NOMO-1 (cell line): ENCODE results near the gene ITIH2.
"Not testable (repeated sequence)": the region's sequence is repeated elsewhere in the genome, so short reads cannot be mapped to it uniquely, and the experiment has no call there.

Experiments
- DNase-seq, 2 experiments: peaks; one replicate each; lab custom pipeline; 2025; ENCODE audit not compliant: unreplicated experiment in 2 of 2; lab: John Stamatoyannopoulos, UW

Gene ITIH2

GRCh38 chr10:7738536-7739407, 35.7 kb downstream of the ITIH2 start:
- no peak for DNase-seq

- DNase-seq = no peak
Observed at GRCh38 chr10:7744307-7744706, 41.2 kb downstream of the ITIH2 start.

- not testable (repeated sequence) for DNase-seq
Observed at GRCh38 chr10:7748637-7749036, 45.5 kb downstream of the ITIH2 start.

GRCh38 chr10:7750222-7750621, 47.1 kb downstream of the ITIH2 start:
- no peak for DNase-seq

DNA sequence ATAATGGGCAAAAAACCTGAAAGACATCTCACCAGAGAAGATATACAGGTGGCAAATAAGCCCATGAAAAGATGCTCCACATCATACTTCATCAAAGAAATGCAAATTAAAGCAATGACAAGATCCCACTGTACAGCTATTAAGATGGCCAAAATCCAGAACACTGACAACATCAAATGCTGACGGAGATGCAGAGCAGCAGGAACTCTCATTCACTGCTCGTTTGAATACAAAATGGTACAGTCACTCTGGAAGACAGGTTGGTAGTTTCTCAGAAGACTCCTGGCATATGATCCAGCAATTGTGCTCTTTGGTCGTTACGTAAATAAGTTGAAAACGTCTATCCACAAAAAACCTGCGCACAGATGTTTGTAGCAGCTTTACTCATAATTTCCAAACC, 49.1 kb downstream of the ITIH2 start:
- DNase-seq = no peak

GRCh38 chr10:7755103-7755502, 52.0 kb downstream of the ITIH2 start:
- DNase-seq = no peak

GRCh38 chr10:7756360-7756992, 53.4 kb downstream of the ITIH2 start:
- no peak for DNase-seq

DNA sequence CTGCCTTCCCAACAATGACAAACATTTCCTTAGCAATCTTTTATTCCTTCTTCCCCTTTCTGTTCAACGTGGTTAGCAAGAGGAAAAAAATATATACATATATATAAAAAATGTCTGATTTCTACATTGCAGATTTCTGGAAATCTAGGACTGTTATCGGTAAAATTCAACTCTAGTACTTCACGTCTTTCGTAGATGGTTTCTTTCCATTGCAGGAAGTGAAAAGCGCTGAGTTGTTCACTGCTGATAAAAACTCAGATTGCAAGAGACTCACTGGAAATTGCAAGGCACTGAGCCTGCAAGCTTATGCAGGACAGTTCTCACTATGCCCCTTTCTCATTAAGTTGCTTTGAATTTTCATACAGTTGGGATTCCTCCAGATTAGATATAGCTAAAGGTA, 60.8 kb downstream of the ITIH2 start:
- peak in 1 of 2 experiments; percentile 52 for DNase-seq

DNA sequence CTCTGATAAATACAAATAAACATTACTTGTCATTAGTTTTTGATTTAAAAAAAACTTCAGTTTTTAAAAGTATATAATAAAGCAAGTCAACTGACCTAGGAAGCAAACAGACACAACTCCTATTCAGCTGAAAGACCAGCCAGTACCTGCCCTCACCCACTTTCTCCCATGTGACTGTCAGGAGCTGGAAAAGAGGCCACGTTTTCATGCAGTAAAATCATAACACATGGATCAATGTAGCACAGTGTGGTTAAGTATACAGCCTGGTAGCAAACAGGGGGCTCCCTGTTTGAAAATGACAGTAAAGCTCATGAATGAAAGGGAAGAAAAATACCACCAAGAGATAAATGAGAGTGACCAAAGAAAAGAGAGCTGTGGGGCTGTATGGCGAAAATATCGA, 63.1 kb downstream of the ITIH2 start:
- DNase-seq = no peak

GRCh38 chr10:7767209-7767608, 64.1 kb downstream of the ITIH2 start:
- no peak for DNase-seq

- DNase-seq = no peak
Observed at GRCh38 chr10:7768417-7768816, 65.3 kb downstream of the ITIH2 start.

- no peak for DNase-seq
Observed at GRCh38 chr10:7773845-7774801, 71.0 kb downstream of the ITIH2 start.

DNA sequence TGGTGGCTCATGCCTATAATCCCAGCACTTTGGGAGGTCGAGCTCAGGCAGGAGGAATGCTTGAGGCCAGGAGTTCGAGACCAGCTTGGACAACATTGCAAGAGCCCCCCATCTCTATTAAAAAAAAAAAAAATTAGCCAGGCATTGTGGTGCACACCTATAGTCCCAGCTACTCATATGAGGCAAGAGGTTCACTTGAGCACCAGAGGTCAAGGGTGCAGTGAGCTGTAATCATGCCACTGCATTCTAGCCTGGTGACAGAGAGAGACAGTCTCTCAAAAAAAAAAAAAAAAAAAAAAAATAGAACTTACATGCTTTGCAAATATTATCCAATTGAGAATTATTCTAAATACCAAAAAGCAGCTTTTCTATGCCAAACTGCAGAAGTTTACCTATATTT, 73.7 kb downstream of the ITIH2 start:
- DNase-seq = no peak

DNA sequence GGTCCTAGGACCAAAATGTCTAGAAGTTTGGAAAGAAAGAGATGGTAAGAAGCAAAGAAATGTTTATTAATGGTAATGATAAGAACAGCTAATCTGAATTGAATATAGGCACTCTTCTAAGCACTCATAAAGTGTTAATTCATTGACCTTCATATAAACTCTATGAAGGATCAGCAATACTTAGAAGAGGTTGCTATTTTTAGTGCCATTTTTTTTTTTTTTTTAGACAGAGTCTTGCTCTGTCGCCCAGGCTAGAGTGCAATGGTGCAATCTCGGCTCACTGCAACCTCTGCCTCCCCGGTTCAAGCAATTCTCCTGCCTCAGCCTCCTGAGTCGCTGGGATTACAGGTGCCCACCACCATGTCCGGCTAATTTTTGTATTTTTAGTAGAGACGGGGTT, 79.1 kb downstream of the ITIH2 start:
- DNase-seq = not testable (repeated sequence)

- peak in 1 of 2 experiments; percentile 36 for DNase-seq
Observed at GRCh38 chr10:7786430-7786829, 83.3 kb downstream of the ITIH2 start.

DNA sequence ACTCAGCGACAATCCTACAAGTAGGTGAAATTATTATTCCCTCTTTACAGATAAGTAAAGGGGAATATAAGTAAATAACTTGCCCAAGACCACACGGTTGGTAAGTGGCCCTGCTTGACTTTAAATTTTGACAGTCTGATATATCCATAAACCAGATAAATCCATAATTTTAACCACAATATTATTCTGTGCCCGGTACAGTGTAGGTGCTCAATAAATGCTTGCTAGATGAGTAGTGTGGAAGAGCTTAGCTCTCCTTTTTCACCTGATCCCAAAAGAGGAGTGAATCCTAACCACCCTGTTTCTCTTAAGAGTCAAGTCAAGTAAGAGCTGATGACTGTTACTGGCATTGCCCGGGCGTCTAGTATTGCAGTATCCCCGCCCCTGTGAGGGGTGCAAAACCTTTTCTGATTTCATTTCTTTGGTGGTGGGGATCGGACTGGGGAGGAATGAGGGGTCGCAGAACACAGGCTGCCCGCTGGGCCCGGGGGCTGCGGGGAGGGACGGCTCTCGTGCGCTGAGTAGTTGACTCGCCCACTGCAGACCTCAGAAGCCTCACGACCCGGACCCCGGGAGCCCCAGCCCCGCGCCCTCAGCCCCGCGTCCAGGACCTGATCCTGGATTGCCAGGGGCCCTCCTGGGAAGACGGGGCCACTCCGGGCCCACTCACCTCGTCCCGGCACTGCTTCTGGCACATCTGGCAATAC, 84.2 kb downstream of the ITIH2 start:
- no peak for DNase-seq

DNA sequence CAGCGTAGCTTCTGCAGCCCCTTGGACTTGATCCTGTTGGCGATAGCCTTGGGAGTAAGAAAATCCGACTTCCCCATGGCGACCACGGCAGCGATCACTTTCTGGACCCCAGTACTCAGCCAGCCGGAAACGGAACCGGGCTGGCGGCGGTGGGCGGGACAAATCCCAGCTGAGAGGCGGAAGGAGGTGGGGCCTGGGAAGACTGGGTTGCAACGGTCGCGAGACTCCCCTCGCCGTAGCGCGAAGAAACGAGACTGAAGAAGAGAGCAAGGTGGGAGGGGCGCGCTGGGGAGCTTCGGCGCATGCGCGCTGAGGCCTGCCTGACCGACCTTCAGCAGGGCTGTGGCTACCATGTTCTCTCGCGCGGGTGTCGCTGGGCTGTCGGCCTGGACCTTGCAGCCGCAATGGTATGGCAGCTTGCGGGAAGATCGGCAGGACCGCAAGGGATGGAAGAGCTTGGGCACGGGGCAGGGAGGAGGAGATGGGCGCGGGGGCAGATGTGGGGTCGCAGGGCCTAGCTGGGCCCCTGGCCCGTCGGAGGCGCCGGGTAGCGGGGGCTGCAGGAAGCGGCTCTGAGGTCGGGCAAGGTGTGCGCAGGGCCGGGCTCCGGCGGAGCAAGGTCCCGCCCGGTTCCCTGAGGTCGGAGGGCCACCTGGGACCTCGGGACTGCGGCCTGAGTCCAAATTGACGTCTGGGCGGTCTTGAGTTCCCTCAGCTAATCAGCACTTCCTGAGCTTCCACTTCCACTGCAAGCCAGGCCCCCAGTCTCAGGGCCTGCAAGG, 84.9 kb downstream of the ITIH2 start, which contains the start of the genes ATP5F1C and KIN:
TSS of gene ATP5F1C (plus strand) at position 321 of the 782 bp plus-strand sequence. CDS start at position 352, 31 bp downstream.
TSS of gene KIN (minus strand) at position 137 of the 782 bp plus-strand sequence. CDS start at position 77, 60 bp downstream.
- DNase-seq = peak; percentile 91 to 95

DNA sequence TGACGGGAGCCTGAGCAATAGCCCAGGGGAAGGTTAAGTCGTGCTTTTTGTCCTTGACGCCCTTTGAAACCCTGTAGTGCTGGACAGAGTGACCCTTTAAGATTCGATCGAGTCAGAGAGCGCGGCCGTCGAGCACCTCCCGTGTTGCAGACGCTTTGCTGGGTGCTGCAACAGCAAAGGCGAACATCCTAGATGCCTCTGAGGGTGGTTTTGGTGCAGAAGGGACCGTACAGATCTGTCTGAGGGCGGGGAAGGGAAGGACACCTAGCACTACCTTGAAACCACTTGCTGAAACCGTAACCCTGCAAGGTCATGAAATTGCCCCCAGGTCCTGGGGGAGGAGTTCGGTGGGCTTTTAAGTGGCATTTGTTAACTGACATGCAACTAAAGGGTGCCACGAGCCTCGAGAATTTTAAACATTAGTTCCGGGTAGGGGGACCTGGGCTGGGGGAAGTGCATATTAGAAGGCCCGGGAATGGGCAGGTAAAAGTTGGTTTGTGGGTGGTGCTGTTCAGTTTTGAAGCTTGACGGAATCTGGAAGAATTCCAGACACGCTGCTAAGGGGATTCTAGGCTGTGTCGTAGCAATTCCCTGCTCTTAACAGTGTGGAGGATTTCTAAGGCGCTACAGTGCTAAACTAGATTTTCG, 85.6 kb downstream of the ITIH2 start:
- DNase-seq = peak in 1 of 2 experiments; percentile 31

DNA sequence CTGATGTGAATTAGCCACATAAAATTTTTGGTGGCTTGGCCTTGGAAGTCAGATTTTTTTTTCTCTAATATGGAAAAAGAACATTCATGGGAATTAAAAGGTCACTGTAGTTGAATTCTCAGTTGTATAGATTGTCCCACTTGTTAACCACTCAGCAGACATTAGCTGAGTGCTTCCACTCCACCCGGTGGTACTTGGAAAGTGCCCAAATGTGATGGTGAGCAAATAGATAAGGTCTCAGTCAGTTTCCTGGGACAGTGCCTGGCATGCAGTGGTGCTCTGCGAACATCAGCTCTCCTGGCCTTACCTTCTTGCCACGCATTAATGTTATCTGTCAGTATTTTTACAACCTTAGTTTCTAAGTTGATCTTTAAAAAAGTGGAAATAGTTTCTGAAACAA, 86.3 kb downstream of the ITIH2 start:
- DNase-seq = no peak
